Prostate gland (tissue), 2 donors: Measurements from ENCODE around the gene DENND2A. TPM values are rescaled to one million over a fixed set of nuclear protein-coding genes. Genes with fewer than 3 reads are reported as not detected.
"Not testable (repeated sequence)": the region's sequence is repeated elsewhere in the genome, so short reads cannot be mapped to it uniquely, and the experiment has no call there.

ENCODE experiments used
- DNase-seq: peaks from one replicate; pipeline ENCODE4 v3.0.0-alpha.2; 2019; ENCODE audit warnings: low spot score
- H3K27ac ChIP-seq, 2 donors: fragments of 200-600 bp; sonication (generic); 2 replicates each; pipeline ENCODE4 v1.5.1; 2017 to 2019
- H3K27me3 ChIP-seq: fragments of 200-600 bp; sonication (generic); replicated peaks from 2 replicates; pipeline ENCODE4 v1.5.1; 2019; ENCODE audit not compliant: insufficient read depth
- H3K36me3 ChIP-seq, 2 donors: fragments of 200-600 bp; sonication (generic); 1 replicate in 1 of 2; 2 replicates in 1 of 2; pipeline versions ENCODE4 v1.5.1 to v1.8.1; 2017 to 2019
- H3K4me1 ChIP-seq: fragments of 200-600 bp; sonication (generic); replicated peaks from 2 replicates; pipeline ENCODE4 v1.5.1; 2019
- H3K4me3 ChIP-seq, 2 donors: fragments of 200-600 bp; sonication (generic); 2 replicates each; pipeline ENCODE4 v1.5.1; 2017 to 2019
- H3K9me3 ChIP-seq: fragments of 200-600 bp; sonication (generic); 2 replicates; pipeline ENCODE4 v1.5.1; 2017
- POLR2A ChIP-seq: fragments of 450-650 bp; IDR thresholded peaks from one replicate; pipeline ENCODE4 v1.6.1; 2016; ENCODE audit warnings: antibody characterized with exemption, mild to moderate bottlenecking
- POLR2AphosphoS5 ChIP-seq: sonication (generic); formaldehyde crosslinking; IDR thresholded peaks from one replicate; pipeline ENCODE4 v1.6.1; 2017; ENCODE audit warnings: antibody characterized with exemption
- WGBS: methylation state at CpG from one replicate; pipeline ENCODE4 v1.1.5; 2018; 5-methylcytosine and 5-hydroxymethylcytosine counted together
- intact Hi-C: fragments of 100-400 bp; cut with DNase I; formaldehyde crosslinking; loops from one replicate; pipeline ENCODE4 v1.14.2; 2022
- total RNA-seq, 2 donors: library from RNA; depleted of rRNA; stranded (reverse); fragments of >200 nt; gene quantifications; one replicate each; pipeline ENCODE4 v1.1.0, GENCODE V29; 2016
- TF ChIP-seq, protein P1 (sequence below), 4 experiments: fragments of 200-600 bp in 2 of 4; fragments of 450-650 bp in 2 of 4; sonication (generic) in 2 of 4; IDR thresholded peaks; 1 replicate in 3 of 4; 2 replicates in 1 of 4; pipeline ENCODE4 v1.5.1; 2016 to 2019; ENCODE audit warnings: antibody characterized with exemption in 4 of 4, mild to moderate bottlenecking in 2 of 4, moderate library complexity in 2 of 4

Gene DENND2A
- total RNA-seq, 2 donors from 2014 or later, result 4.0 to 9.2 TPM

DNA sequence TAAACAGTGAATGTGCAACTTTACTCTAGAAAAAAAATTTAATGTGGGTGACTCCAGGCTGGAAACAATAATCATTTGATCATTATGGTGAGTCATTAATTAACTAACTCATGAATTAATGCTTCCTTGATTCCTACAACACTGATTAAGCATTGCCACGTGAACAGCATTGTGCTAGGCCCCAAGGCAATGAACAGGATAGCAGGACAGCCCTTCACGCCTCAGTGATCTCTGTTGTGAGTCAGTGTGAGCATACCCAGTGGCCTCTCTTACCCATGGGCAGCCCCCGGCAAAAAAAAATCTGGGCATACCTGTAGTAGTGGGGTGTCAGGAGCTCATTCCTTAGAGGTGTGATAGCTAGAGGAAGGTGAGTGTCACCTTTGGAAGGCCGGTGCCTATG lies 76.0 kb downstream of the DENND2A start:
- Histone ChIP-seq H3K27me3 (no peaks in the 10 kb centered on the region), H3K9me3 (no peaks in the 10 kb centered on the region), H3K4me3 (no peak overlapping the region), H3K4me1 (no peaks in the 10 kb centered on the region), H3K27ac (no peak overlapping the region), H3K36me3 (no peaks in the 10 kb centered on the region)
- TF ChIP-seq POLR2A (no peak), POLR2AphosphoS5 (no peak)
- TF ChIP-seq, protein P1, sequence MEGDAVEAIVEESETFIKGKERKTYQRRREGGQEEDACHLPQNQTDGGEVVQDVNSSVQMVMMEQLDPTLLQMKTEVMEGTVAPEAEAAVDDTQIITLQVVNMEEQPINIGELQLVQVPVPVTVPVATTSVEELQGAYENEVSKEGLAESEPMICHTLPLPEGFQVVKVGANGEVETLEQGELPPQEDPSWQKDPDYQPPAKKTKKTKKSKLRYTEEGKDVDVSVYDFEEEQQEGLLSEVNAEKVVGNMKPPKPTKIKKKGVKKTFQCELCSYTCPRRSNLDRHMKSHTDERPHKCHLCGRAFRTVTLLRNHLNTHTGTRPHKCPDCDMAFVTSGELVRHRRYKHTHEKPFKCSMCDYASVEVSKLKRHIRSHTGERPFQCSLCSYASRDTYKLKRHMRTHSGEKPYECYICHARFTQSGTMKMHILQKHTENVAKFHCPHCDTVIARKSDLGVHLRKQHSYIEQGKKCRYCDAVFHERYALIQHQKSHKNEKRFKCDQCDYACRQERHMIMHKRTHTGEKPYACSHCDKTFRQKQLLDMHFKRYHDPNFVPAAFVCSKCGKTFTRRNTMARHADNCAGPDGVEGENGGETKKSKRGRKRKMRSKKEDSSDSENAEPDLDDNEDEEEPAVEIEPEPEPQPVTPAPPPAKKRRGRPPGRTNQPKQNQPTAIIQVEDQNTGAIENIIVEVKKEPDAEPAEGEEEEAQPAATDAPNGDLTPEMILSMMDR (IDR thresholded peaks at IDR 0.05), result no peak
- intact Hi-C loops, result no loop called here
- no peak for DNase-seq
- 65% methylated on average over 4 of the region's 4 CpGs for WGBS

DNA sequence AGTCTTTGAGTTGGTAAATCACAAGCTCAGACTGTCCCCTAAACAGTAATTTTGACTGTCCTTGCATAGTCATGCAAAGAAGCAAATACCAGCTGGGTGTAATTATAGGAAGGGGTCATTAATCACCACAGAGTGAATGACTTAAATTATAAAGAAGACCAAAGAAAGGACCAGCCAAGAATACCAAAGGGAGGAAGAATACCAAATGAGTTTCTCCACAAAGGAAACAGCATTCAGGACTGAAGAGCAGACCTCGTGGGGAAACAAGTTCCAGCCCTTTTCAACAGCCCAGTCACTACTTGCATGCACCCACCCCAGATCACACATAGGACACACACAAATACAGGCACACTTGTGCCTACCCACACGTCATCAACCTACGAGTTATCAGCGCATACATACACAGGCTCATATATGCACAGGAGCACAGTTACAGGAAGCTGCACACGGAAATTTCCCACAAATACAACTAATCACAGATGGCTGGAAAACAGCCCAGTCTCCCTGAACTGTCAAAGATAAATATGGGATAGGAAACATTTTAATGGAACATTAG lies 77.6 kb downstream of the DENND2A start:
- no peaks in the 10 kb centered on the region for H3K4me1 ChIP-seq

DNA sequence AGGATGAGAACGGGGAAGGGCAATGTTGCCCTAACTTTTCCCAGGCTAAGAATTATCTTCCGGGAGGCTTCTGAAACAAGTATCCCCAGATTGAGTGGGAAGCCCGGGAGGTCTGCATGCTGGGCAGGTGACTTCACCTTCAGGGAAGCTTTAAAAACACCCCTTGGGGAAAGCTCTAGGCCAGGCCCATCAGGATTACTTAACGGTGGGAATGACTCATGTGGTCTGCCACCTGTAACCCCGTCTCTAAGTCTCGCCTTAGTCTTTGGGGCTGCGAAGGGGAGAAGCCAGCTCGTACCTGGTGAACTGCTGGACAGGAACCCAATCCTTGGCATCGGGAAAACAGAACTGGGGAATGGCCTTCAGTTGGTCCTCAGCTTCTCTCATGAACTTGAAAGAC lies 81.2 kb downstream of the DENND2A start:
- H3K27me3 ChIP-seq, result no peaks in the 10 kb centered on the region
- WGBS, result 77% methylated on average over 9 of the region's 9 CpGs
- TF ChIP-seq POLR2A (no peak), POLR2AphosphoS5 (no peak)
- TF ChIP-seq, protein P1 (IDR thresholded peaks at IDR 0.05), result no peak
- H3K9me3 ChIP-seq, result no peaks in the 10 kb centered on the region
- no peaks in the 10 kb centered on the region for H3K36me3 ChIP-seq
- no peak for DNase-seq
- intact Hi-C loops, result no loop called here
- H3K27ac ChIP-seq, result no peak overlapping the region
- H3K4me3 ChIP-seq, result no peak overlapping the region
- no peaks in the 10 kb centered on the region for H3K4me1 ChIP-seq

More for the DNA sequence above, 77.6 kb downstream of the DENND2A start:
- Histone ChIP-seq H3K36me3 (no peaks in the 10 kb centered on the region), H3K9me3 (no peaks in the 10 kb centered on the region), H3K4me3 (no peak overlapping the region), H3K27ac (no peak overlapping the region), H3K27me3 (no peaks in the 10 kb centered on the region)
- DNase-seq, result no peak
- TF ChIP-seq POLR2A (no peak), POLR2AphosphoS5 (no peak)
- TF ChIP-seq, protein P1 (IDR thresholded peaks at IDR 0.05), result no peak
- intact Hi-C loops, result no loop called here
- 61% methylated on average over 5 of the region's 5 CpGs for WGBS

DNA sequence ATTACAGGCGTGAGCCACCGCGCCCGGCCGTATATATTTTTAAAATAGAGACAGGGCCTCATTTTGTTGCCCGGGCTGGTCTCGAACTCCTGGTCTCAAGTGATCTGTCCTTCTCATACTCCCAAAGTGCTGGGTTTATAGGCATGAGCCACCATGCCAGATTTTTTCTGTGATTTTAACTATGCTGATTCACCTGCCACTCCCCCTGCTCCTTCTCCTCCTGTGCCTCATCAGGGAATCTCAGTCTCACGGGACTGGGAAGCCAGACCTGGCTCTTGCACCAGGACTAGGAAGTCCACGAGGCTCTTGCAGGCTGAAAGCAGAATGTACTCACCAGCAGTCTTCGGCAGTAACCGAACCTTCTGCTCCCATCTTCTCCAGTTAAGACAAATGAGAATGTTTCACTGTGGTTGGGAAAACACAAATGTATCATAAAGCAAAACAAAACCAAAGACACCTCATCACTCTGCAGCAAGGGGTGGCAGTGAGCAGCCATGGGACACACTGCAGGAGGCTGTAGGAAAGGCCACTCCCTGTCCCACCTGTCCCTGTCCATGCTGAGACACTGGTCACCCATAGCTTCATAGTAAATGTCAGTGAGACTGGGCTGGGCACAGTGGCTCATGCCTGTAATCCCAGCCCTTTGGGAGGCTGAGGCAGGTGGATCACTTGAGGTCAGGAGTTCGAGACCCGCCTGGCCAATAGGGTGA lies 82.6 kb downstream of the DENND2A start:
- Histone ChIP-seq H3K4me1 (no peaks in the 10 kb centered on the region), H3K4me3 (no peak overlapping the region), H3K9me3 (no peaks in the 10 kb centered on the region), H3K36me3 (no peaks in the 10 kb centered on the region), H3K27ac (no peak overlapping the region), H3K27me3 (no peaks in the 10 kb centered on the region)
- no peak for DNase-seq
- WGBS, result 97% methylated on average over 13 of the region's 13 CpGs
- intact Hi-C loops, result no loop called here
- TF ChIP-seq, protein P1 (IDR thresholded peaks at IDR 0.05), result no peak
- TF ChIP-seq POLR2A, result no peak
- no peak for TF ChIP-seq POLR2AphosphoS5

DNA sequence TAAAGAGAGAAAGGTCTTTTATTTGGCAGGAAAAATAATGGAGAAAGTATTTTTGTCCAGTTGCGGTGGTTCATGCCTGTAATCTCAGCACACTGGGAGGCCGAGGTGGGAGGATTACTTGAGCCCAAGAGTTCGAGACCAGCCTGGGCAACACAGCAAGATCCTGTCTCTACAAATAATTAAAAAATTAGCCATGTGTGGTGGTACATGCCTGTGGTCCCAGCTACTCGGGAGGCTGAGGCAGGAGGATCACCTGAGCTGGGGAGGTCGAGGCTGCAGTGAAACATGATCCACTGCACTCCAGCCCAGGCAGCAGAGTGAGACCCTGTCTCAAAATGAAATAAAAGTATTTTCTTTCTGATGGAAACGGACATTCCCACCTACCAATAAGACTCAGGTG lies 83.5 kb downstream of the DENND2A start:
- 97% methylated on average over 6 of the region's 6 CpGs for WGBS
- H3K36me3 ChIP-seq, result no peaks in the 10 kb centered on the region
- TF ChIP-seq POLR2AphosphoS5 (no peak), POLR2A (no peak)
- TF ChIP-seq, protein P1 (IDR thresholded peaks at IDR 0.05), result no peak
- H3K27ac ChIP-seq, result no peak overlapping the region
- no peaks in the 10 kb centered on the region for H3K27me3 ChIP-seq
- DNase-seq, result no peak
- H3K9me3 ChIP-seq, result no peaks in the 10 kb centered on the region
- intact Hi-C loops, result no loop called here
- H3K4me3 ChIP-seq, result no peak overlapping the region
- no peaks in the 10 kb centered on the region for H3K4me1 ChIP-seq

DNA sequence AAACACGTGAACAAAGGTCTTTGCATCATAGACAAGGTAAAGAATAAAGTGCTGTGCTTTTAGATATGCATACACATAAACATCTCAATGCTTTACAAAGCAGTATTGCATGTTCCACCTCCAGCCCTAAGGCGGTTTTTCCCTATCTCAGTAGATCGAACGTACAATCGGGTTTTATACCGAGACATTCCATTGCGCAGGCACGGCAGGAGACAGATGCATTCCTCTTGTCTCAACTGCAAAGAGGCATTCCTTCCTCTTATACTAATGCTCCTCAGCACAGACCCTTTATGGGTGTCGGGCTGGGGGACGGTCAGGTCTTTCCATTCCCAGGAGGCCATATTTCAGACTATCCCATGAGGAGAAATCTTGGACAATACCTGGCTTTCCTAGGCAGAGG lies 87.4 kb downstream of the DENND2A start:
- not testable (repeated sequence) for H3K9me3 ChIP-seq

More for the DNA sequence above, 87.4 kb downstream of the DENND2A start:
- H3K36me3 ChIP-seq, H3K4me1 ChIP-seq, H3K4me3 ChIP-seq, H3K27ac ChIP-seq, H3K27me3 ChIP-seq, intact Hi-C loops, DNase-seq: not testable (repeated sequence)
- 87% methylated on average over 10 of the region's 10 CpGs for WGBS
